Right forelimb (tissue), 1 donor: ENCODE measurements around the gene NUP153.
"Not testable (repeated sequence)": the region's sequence is repeated elsewhere in the genome, so short reads cannot be mapped to it uniquely, and the experiment has no call there.

Experiments used
- DNase-seq: peaks from one replicate; pipeline ENCODE4 v3.0.0-alpha.2; 2018

The NUP153 gene

GRCh38 chr6:17599877-17600526 is 106.7 kb downstream of the NUP153 start, which contains the start of gene FAM8A1:
Gene FAM8A1, plus strand, starts transcription at chr6:17600302. Its CDS starts 108 bp downstream, at chr6:17600410.
- DNase-seq = peak; percentile 98

- DNase-seq = no peak
These were observed 110.6 kb downstream of the NUP153 start for GRCh38 chr6:17596085-17596484.

- no peak for DNase-seq
These were observed 113.5 kb downstream of the NUP153 start for GRCh38 chr6:17593246-17593645.

- DNase-seq = no peak
These were observed 115.4 kb downstream of the NUP153 start for GRCh38 chr6:17591287-17591686.

GRCh38 chr6:17589406-17590096 is 117.2 kb downstream of the NUP153 start:
- DNase-seq = no peak

GRCh38 chr6:17588011-17588410 is 118.7 kb downstream of the NUP153 start:
- no peak for DNase-seq

GRCh38 chr6:17586623-17587022 is 120.1 kb downstream of the NUP153 start:
- not testable (repeated sequence) for DNase-seq

GRCh38 chr6:17585766-17586490 is 120.8 kb downstream of the NUP153 start:
- no peak for DNase-seq

GRCh38 chr6:17584241-17584803 is 122.4 kb downstream of the NUP153 start:
- no peak for DNase-seq

GRCh38 chr6:17583811-17584210 is 122.9 kb downstream of the NUP153 start:
- no peak for DNase-seq

- DNase-seq = not testable (repeated sequence)
These were observed 125.4 kb downstream of the NUP153 start for GRCh38 chr6:17581282-17581681.

- peak; percentile 65 for DNase-seq
These were observed 126.1 kb downstream of the NUP153 start for GRCh38 chr6:17580518-17581048.

- DNase-seq = no peak
These were observed 129.7 kb downstream of the NUP153 start for GRCh38 chr6:17577059-17577458.

- DNase-seq = no peak
These were observed 131.7 kb downstream of the NUP153 start for GRCh38 chr6:17574866-17575560.

- DNase-seq = no peak
These were observed 141.3 kb downstream of the NUP153 start for GRCh38 chr6:17565399-17565798.
